ENCODE data around the gene SIRT7. TPM values are rescaled to one million over a fixed set of nuclear protein-coding genes. Genes with fewer than 3 reads are reported as not detected.

The SIRT7 gene
- polyA plus RNA-seq, 4 donors: 25.9 to 129 (median 60.4) TPM

- Histone ChIP-seq H3K27ac (ENCODE audit: low read depth in 1 of 3, low read length in 2 of 3) (no peak overlapping the region), H3K27me3 (ENCODE audit: control insufficient read depth in 3 of 3, insufficient read depth in 3 of 3, low read length in 3 of 3) (peaks cover 0 to 11% (median 0%) of the 10 kb centered on the region in 3 donors), H3K36me3 (ENCODE audit: control insufficient read depth in 3 of 3, insufficient read depth in 2 of 3, low read depth in 1 of 3, low read length in 3 of 3) (peaks cover 0 to 84% (median 7%) of the 10 kb centered on the region in 3 donors), H3K4me1 (ENCODE audit: control insufficient read depth in 3 of 3, insufficient read depth in 2 of 3, low read depth in 1 of 3, low read length in 2 of 3) (peaks cover 0 to 9% (median 0%) of the 10 kb centered on the region in 3 donors), H3K9me3 (ENCODE audit: control insufficient read depth in 2 of 2, insufficient read depth in 1 of 2, low read depth in 1 of 2, low read length in 1 of 2) (no peaks in the 10 kb centered on the region), H3K4me3 (ENCODE audit: low read depth in 1 of 3, low read length in 3 of 3) (peak overlapping the region in 1 of 3 donors; percentile 34)
- DNase-seq: no peak
- WGBS, 3 donors: 22 to 34% (median 26%) methylated on average over 41 to 47 of the region's 47 CpGs
- no peak for FAIRE-seq
Measured at GRCh38 chr17:81902653-81903414, 15.1 kb downstream of the SIRT7 start.

GRCh38 chr17:81902023-81902652 is 15.8 kb downstream of the SIRT7 start, which contains the start of gene NPB:
Gene NPB, plus strand, starts transcription at chr17:81902238. Its CDS starts 40 bp downstream, at chr17:81902278.
- H3K27me3 ChIP-seq (ENCODE audit: control insufficient read depth in 3 of 3, insufficient read depth in 3 of 3, low read length in 3 of 3): peaks cover 0 to 11% (median 0%) of the 10 kb centered on the region in 3 donors
- no peak for FAIRE-seq
- peak; percentile 37 to 63 for DNase-seq
- WGBS, 3 donors: 0 to 1% (median 1%) methylated on average over 35 to 79 of the region's 79 CpGs
- H3K27ac ChIP-seq (ENCODE audit: low read depth in 1 of 3, low read length in 2 of 3): no peak within 1 kb of the TSS
- H3K36me3 ChIP-seq (ENCODE audit: control insufficient read depth in 3 of 3, insufficient read depth in 2 of 3, low read depth in 1 of 3, low read length in 3 of 3): peaks cover 3 to 84% (median 5%) of the 10 kb centered on the region in 3 donors
- H3K4me3 ChIP-seq (ENCODE audit: low read depth in 1 of 3, low read length in 3 of 3): peak within 1 kb of the TSS in 1 of 3 donors; percentile 34
- H3K9me3 ChIP-seq (ENCODE audit: control insufficient read depth in 2 of 2, insufficient read depth in 1 of 2, low read depth in 1 of 2, low read length in 1 of 2): no peaks in the 10 kb centered on the region
- peaks cover 0 to 9% (median 0%) of the 10 kb centered on the region in 3 donors for H3K4me1 ChIP-seq (ENCODE audit: control insufficient read depth in 3 of 3, insufficient read depth in 2 of 3, low read depth in 1 of 3, low read length in 2 of 3)

- FAIRE-seq (no peak), DNase-seq (no peak)
- H3K36me3 ChIP-seq (ENCODE audit: control insufficient read depth in 3 of 3, insufficient read depth in 2 of 3, low read depth in 1 of 3, low read length in 3 of 3): peaks cover under 1 to 84% (median 5%) of the 10 kb centered on the region in 3 donors
- H3K4me1 ChIP-seq (ENCODE audit: control insufficient read depth in 3 of 3, insufficient read depth in 2 of 3, low read depth in 1 of 3, low read length in 2 of 3): peaks cover 0 to 9% (median 0%) of the 10 kb centered on the region in 3 donors
- 48 to 64% (median 48%) methylated on average over 11 to 21 of the region's 21 CpGs for WGBS, 3 donors
- peaks cover 0 to 11% (median 0%) of the 10 kb centered on the region in 3 donors for H3K27me3 ChIP-seq (ENCODE audit: control insufficient read depth in 3 of 3, insufficient read depth in 3 of 3, low read length in 3 of 3)
- no peaks in the 10 kb centered on the region for H3K9me3 ChIP-seq (ENCODE audit: control insufficient read depth in 2 of 2, insufficient read depth in 1 of 2, low read depth in 1 of 2, low read length in 1 of 2)
- peak overlapping the region in 1 of 3 donors; percentile 34 for H3K4me3 ChIP-seq (ENCODE audit: low read depth in 1 of 3, low read length in 3 of 3)
- H3K27ac ChIP-seq (ENCODE audit: low read depth in 1 of 3, low read length in 2 of 3): no peak overlapping the region
Measured at GRCh38 chr17:81901167-81902022, 16.6 kb downstream of the SIRT7 start.

GRCh38 chr17:81900181-81900820 is 17.7 kb downstream of the SIRT7 start:
- no peaks in the 10 kb centered on the region for H3K9me3 ChIP-seq (ENCODE audit: control insufficient read depth in 2 of 2, insufficient read depth in 1 of 2, low read depth in 1 of 2, low read length in 1 of 2)
- H3K27ac ChIP-seq (ENCODE audit: low read depth in 1 of 3, low read length in 2 of 3): no peak overlapping the region
- peaks cover 0 to 82% (median 5%) of the 10 kb centered on the region in 3 donors for H3K36me3 ChIP-seq (ENCODE audit: control insufficient read depth in 3 of 3, insufficient read depth in 2 of 3, low read depth in 1 of 3, low read length in 3 of 3)
- peaks cover 0 to 11% (median 0%) of the 10 kb centered on the region in 3 donors for H3K27me3 ChIP-seq (ENCODE audit: control insufficient read depth in 3 of 3, insufficient read depth in 3 of 3, low read length in 3 of 3)
- H3K4me3 ChIP-seq (ENCODE audit: low read depth in 1 of 3, low read length in 3 of 3): no peak overlapping the region
- 81 to 86% (median 83%) methylated on average over 18 of the region's 18 CpGs for WGBS, 3 donors
- no peak for FAIRE-seq
- H3K4me1 ChIP-seq (ENCODE audit: control insufficient read depth in 3 of 3, insufficient read depth in 2 of 3, low read depth in 1 of 3, low read length in 2 of 3): peaks cover 0 to 9% (median 0%) of the 10 kb centered on the region in 3 donors
- DNase-seq: no peak

GRCh38 chr17:81899514-81900166 is 18.3 kb downstream of the SIRT7 start:
- Histone ChIP-seq H3K4me1 (ENCODE audit: control insufficient read depth in 3 of 3, insufficient read depth in 2 of 3, low read depth in 1 of 3, low read length in 2 of 3) (peaks cover 0 to 9% (median 0%) of the 10 kb centered on the region in 3 donors), H3K27me3 (ENCODE audit: control insufficient read depth in 3 of 3, insufficient read depth in 3 of 3, low read length in 3 of 3) (peaks cover 0 to 11% (median 0%) of the 10 kb centered on the region in 3 donors), H3K27ac (ENCODE audit: low read depth in 1 of 3, low read length in 2 of 3) (no peak overlapping the region), H3K4me3 (ENCODE audit: low read depth in 1 of 3, low read length in 3 of 3) (no peak overlapping the region), H3K9me3 (ENCODE audit: control insufficient read depth in 2 of 2, insufficient read depth in 1 of 2, low read depth in 1 of 2, low read length in 1 of 2) (no peaks in the 10 kb centered on the region), H3K36me3 (ENCODE audit: control insufficient read depth in 3 of 3, insufficient read depth in 2 of 3, low read depth in 1 of 3, low read length in 3 of 3) (peaks cover 0 to 82% (median 8%) of the 10 kb centered on the region in 3 donors)
- no peak for DNase-seq
- FAIRE-seq: no peak
- 92 to 96% (median 93%) methylated on average over 22 of the region's 22 CpGs for WGBS, 3 donors

GRCh38 chr17:81898885-81899284 is 19.1 kb downstream of the SIRT7 start:
- FAIRE-seq (no peak), DNase-seq (no peak)
- H3K27me3 ChIP-seq (ENCODE audit: control insufficient read depth in 3 of 3, insufficient read depth in 3 of 3, low read length in 3 of 3): peaks cover 0 to 11% (median 0%) of the 10 kb centered on the region in 3 donors
- 90 to 94% (median 93%) methylated on average over 9 of the region's 9 CpGs for WGBS, 3 donors
- H3K4me1 ChIP-seq (ENCODE audit: control insufficient read depth in 3 of 3, insufficient read depth in 2 of 3, low read depth in 1 of 3, low read length in 2 of 3): peaks cover 0 to 9% (median 0%) of the 10 kb centered on the region in 3 donors
- peaks cover 0 to 82% (median 8%) of the 10 kb centered on the region in 3 donors for H3K36me3 ChIP-seq (ENCODE audit: control insufficient read depth in 3 of 3, insufficient read depth in 2 of 3, low read depth in 1 of 3, low read length in 3 of 3)
- H3K9me3 ChIP-seq (ENCODE audit: control insufficient read depth in 2 of 2, insufficient read depth in 1 of 2, low read depth in 1 of 2, low read length in 1 of 2): no peaks in the 10 kb centered on the region
- no peak overlapping the region for H3K27ac ChIP-seq (ENCODE audit: low read depth in 1 of 3, low read length in 2 of 3)
- H3K4me3 ChIP-seq (ENCODE audit: low read depth in 1 of 3, low read length in 3 of 3): no peak overlapping the region

- WGBS, 3 donors: 92 to 93% (median 93%) methylated on average over 19 of the region's 19 CpGs
- H3K4me1 ChIP-seq (ENCODE audit: control insufficient read depth in 3 of 3, insufficient read depth in 2 of 3, low read depth in 1 of 3, low read length in 2 of 3): peaks cover 0 to 9% (median 0%) of the 10 kb centered on the region in 3 donors
- peaks cover 0 to 11% (median 0%) of the 10 kb centered on the region in 3 donors for H3K27me3 ChIP-seq (ENCODE audit: control insufficient read depth in 3 of 3, insufficient read depth in 3 of 3, low read length in 3 of 3)
- no peak overlapping the region for H3K4me3 ChIP-seq (ENCODE audit: low read depth in 1 of 3, low read length in 3 of 3)
- FAIRE-seq (no peak), DNase-seq (no peak)
- H3K9me3 ChIP-seq (ENCODE audit: control insufficient read depth in 2 of 2, insufficient read depth in 1 of 2, low read depth in 1 of 2, low read length in 1 of 2): no peaks in the 10 kb centered on the region
- H3K36me3 ChIP-seq (ENCODE audit: control insufficient read depth in 3 of 3, insufficient read depth in 2 of 3, low read depth in 1 of 3, low read length in 3 of 3): peaks cover 0 to 79% (median 8%) of the 10 kb centered on the region in 3 donors
- no peak overlapping the region for H3K27ac ChIP-seq (ENCODE audit: low read depth in 1 of 3, low read length in 2 of 3)
Measured at GRCh38 chr17:81898029-81898866, 19.7 kb downstream of the SIRT7 start.

All from small intestine (tissue), 7 donors.